Stimulated activated CD8-positive, alpha-beta memory T cell treated with anti-CD3 and anti-CD28 coated beads, Interleukin-2, amount 100 ng/mL, for 48 hours (primary cell): ENCODE data around the gene RNF138.
"Not testable (repeated sequence)": the region's sequence is repeated elsewhere in the genome, so short reads cannot be mapped to it uniquely, and the experiment has no call there.

Experiments used
- DNase-seq, 2 donors: peaks; one replicate each; pipeline ENCODE4 v3.0.0-alpha.2; 2020; ENCODE audit warnings: low read depth in 2 of 2

RNF138 gene

GRCh38 chr18:32095192-32095899 lies 3.7 kb downstream of the RNF138 start:
- no peak for DNase-seq

DNA sequence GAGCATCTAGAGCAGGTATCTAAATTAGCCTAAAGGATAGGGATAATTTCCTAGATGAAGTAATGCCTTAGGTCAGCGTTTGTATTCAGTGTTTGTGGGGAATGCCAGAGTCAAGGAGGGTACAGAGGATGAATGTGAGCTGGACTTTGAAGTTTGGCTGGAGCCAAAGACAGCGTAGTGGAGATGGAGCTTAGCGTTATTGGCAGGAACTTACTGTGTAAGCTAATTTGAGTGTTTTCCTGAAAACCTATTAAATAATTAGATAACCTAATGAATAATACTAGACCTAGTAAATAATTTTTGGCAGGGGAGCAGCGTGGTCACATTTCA lies 4.2 kb downstream of the RNF138 start:
- no peak for DNase-seq

DNA sequence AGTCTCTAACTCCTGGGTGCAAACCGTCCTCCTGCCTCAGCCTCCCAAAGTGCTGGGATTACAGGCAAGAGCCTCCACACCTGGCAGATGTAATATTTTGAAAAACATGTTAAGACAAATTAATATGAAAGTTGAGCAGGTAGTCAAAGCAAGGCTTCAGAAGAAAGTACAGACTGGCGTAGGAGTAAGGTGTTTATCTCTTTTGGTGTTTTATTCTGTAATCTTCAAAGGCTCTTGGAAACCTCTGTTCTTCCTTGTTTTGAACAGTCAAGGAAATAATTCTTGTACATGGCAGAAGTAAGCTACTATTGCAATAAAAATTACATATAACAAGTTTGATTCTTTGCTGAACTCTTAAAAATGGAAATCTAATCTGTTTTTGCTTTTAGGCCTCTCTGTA lies 5.3 kb downstream of the RNF138 start:
- no peak for DNase-seq

- no peak for DNase-seq
Measured at GRCh38 chr18:32104516-32104915, 12.8 kb downstream of the RNF138 start.

DNA sequence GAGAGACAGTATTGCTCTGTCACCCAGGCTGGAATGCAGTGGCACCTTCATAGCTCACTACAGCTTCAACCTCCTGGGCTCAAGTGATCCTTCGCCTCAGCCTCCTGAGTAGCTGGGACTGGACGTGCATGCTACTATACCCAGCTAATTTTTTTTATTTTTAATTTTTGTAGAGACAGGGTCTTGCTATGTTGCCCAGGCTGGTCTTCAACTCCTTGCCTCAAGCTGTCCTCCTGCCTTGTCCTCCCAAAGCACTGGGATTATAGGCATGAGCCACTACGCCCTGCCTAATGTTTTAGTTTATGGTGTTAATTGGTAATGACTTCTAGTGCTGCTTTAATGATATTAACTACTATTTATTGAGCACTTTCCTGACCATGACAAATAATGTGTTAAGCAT lies 18.3 kb downstream of the RNF138 start:
- DNase-seq: no peak

GRCh38 chr18:32111706-32112105 lies 20.0 kb downstream of the RNF138 start:
- no peak for DNase-seq

DNA sequence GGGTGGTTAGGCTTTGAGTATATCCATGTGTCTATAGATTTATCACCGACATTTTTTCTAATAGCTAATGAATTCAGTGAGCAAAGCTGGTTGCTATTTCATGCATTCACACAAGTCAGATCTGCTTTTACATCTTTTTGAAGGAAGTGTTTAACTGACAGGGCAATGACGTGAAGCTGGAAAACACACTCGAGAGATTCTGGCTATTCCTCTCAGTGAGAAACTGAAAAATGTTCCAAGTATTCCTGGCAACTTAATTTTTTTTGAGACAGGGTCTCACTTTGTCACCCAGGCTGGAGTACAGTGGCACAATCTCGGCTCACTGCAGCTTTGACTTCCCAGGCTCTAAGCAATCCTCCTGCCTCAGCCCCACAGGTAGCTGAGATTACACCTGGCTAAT lies 21.2 kb downstream of the RNF138 start:
- DNase-seq: no peak

DNA sequence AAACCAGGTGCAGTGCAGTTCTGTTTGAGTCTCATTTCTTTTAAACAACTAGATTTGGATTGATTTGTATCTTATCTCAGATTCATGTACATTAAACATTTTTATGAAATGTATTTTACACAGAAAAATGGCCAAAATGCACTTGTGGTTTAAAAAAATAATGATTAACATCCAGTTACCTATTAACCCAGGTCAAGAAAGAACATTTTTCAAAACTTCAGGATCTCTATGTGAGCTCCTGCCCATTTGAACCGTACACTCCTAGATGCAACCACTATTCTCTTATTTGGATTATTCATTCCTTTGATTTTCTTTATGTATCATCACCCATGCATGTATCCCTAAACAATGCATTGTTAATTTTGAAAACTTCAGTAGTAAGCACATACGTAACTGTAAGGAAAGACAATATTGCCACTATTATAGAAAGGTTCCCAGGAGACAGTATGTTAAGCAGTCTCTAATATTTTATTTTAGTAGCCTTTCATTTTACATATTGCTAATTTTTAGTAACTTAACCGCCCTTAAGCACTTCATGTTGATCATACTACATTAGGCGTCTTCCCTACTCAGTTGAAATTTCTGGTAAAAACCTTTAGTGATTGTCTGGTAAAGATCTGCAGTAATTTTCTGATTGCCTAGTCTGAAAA lies 22.7 kb downstream of the RNF138 start:
- DNase-seq: no peak

DNA sequence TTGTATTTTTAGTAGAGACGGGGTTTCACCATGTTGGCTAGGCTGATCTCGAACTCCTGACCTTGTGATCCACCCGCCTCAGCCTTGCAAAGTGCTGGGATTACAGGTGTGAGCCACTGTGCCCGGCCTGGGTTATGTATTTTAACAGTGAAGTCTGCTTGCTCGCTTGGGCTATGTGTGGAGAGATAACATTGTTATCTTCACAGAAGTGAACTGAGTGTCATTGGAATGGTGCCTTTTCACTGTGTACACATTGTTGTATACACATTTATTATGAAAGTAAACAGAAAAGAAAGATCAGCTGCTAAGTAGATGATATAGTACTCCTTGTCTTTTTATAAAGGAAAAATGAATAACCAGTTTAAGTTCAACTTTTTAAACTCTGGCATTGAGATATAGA lies 30.4 kb downstream of the RNF138 start:
- no peak for DNase-seq

- no peak for DNase-seq
Measured at GRCh38 chr18:32126538-32126937, 34.9 kb downstream of the RNF138 start.

GRCh38 chr18:32135625-32136024 lies 44.0 kb downstream of the RNF138 start:
- no peak for DNase-seq

- no peak for DNase-seq
Measured at GRCh38 chr18:32138332-32138982, 46.8 kb downstream of the RNF138 start.

DNA sequence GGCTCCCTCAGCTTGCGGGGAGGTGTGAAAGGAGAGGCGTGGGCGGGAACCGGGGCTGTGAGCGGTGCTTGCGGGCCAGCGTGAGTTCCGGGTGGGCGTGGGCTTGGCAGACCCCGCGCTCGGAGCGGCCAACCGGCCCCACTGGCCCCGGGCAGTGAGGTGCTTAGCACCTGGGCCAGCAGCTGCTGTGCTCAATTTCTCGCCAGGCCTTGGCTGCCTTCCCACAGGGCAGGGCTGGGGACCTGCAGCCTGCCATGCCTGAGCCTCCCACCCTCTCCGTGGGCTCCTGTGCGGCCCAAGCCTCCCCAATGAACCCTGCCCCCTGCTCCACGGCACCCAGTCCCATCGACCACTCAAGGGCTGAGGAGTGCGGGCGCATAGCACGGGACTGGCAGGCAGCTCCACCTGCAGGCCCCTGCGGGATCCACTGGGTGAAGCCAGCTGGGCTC lies 48.2 kb downstream of the RNF138 start:
- no peak for DNase-seq

DNA sequence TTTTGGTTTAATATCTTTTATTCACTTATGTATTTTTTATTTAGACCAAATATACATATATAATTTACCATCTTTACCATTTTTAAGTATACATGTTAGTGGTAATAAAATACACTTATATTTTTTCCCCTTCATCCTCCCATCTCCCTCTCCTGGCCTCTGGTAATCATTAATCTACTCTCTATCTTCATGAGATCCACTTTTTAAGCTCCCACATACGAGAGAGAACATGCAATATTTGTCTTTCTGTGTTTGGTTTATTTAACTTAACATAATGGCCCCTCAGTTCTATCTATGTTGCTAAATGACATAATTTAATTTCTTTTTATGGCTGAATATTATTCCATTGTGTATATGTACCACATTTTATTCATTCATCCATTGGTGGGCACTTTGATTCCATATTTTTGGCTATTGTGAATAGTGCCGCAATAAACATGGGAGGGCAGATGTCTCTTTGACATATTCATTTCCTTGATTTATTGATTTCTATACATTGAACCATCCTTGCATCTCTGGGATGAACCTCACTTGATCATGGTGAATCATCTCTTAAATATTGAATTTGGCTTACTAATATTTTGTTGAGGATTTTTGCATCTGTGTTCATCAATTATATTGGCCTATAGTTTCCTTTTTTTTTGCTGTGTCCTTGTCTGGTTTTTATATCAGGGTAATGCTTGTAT lies 56.7 kb downstream of the RNF138 start:
- no peak for DNase-seq

- no peak for DNase-seq
Measured at GRCh38 chr18:32152705-32153448, 61.2 kb downstream of the RNF138 start.

- no peak for DNase-seq
Measured at GRCh38 chr18:32156855-32157254, 65.2 kb downstream of the RNF138 start.

GRCh38 chr18:32157580-32157979 lies 65.9 kb downstream of the RNF138 start:
- DNase-seq: no peak

DNA sequence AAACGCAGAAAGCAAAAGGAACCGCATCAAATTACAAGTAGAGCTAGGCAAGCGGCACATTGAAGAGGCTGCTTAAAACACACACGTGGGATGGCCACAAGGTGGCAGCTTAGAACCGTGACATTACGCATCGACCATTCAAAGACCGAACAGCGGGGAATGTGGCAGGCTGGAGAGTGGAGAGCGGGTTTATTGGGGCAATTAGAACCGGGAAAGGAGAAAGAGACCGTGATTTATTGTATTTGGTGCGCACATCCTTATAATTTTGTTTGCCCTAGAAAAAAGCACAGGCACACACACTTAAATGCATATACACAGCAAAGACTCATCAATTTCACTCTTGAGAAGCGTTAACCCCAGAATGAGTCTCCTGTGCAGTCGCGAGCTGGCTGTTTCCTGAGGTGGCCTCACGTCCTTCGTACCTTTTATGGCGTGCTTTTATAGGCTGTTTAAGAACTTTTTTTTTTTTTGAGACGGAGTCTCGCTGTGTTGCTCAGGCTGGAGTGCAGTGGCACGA lies 66.5 kb downstream of the RNF138 start:
- peak; percentile 28 to 36 for DNase-seq

DNA sequence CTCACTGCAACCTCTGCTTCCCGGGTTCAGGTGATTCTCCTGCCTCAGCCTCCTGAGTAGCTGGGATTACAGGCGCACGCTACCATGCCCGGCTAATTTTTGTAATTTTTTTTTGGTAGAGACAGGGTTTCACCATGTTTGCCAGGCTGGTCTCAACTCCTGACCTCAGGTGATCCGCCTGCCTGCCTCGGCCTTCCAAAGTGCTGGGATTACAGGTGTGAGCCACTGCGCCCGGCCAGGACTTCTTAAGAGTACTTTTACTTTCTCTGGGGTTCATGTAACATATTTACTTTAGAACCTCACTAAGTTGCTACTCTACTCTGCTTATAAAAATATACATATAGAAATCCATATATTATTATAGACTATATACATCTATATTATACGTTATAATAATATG lies 67.0 kb downstream of the RNF138 start:
- not testable (repeated sequence) for DNase-seq

GRCh38 chr18:32160547-32160946 lies 68.9 kb downstream of the RNF138 start:
- no peak for DNase-seq

DNA sequence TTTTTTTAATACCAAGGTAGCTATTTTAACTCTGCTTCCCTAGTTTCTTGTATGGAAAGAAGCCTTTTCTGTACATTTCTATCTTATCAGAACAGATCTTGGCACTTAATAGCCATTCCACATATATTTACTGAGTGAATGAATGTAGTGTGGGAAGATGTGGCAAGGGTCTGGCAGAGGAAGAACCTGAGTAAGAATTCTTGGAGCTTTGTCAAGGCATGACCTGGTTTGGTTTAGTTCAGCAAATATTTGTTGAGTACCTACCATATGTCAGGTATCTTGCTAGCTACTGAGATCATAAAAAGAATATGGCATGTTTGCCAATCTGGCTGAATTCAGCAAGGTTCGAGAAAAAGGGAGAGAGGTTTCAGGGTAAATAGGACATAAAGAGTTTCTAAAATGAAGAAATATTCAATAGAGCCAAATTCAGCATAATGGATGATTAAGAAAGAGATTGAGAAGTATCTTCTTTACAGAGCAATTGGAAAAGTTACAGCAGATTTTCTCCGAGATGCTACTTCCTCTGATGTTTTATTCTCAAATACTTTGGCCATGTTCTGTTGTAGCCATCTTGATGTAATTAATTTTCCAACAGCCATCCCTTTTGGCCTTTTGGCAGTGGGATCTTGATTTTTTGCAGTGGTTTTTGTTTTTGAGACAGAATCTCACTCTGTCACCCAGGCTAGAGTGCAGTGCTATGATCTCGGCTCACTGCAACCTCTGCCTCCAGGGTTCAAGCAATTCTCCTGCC lies 76.5 kb downstream of the RNF138 start:
- no peak for DNase-seq
